ENCODE measurements around the gene AMT.

DNA sequence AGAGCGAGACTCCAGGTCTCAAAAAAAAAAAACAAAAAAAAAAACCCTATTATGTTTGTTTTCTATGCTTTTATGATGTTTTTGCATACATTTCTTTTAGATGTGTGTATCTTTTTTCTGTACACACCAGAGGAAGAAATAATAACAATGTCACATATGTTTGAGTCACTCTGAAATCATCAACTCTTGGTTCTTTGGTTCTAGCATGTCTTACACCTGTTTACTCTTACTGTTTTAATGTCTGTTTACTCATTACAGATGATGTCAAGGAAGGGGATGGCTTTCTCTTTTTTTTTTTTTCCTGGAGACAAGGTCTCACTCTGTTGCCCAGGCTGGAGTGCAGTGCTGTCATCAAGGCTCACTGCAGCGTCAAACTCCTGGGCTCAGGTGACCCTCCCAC lies 34.6 kb downstream of the AMT start:
- TF ChIP-seq, protein P1, sequence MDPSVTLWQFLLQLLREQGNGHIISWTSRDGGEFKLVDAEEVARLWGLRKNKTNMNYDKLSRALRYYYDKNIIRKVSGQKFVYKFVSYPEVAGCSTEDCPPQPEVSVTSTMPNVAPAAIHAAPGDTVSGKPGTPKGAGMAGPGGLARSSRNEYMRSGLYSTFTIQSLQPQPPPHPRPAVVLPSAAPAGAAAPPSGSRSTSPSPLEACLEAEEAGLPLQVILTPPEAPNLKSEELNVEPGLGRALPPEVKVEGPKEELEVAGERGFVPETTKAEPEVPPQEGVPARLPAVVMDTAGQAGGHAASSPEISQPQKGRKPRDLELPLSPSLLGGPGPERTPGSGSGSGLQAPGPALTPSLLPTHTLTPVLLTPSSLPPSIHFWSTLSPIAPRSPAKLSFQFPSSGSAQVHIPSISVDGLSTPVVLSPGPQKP (IDR thresholded peaks at IDR 0.05; ENCODE audit: low read depth, low read length) = no peak
- TF ChIP-seq, protein P2, sequence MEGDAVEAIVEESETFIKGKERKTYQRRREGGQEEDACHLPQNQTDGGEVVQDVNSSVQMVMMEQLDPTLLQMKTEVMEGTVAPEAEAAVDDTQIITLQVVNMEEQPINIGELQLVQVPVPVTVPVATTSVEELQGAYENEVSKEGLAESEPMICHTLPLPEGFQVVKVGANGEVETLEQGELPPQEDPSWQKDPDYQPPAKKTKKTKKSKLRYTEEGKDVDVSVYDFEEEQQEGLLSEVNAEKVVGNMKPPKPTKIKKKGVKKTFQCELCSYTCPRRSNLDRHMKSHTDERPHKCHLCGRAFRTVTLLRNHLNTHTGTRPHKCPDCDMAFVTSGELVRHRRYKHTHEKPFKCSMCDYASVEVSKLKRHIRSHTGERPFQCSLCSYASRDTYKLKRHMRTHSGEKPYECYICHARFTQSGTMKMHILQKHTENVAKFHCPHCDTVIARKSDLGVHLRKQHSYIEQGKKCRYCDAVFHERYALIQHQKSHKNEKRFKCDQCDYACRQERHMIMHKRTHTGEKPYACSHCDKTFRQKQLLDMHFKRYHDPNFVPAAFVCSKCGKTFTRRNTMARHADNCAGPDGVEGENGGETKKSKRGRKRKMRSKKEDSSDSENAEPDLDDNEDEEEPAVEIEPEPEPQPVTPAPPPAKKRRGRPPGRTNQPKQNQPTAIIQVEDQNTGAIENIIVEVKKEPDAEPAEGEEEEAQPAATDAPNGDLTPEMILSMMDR (IDR thresholded peaks at IDR 0.05) = no peak
- TF ChIP-seq NPAS2 (CRISPR knock-in tag; IDR thresholded peaks at IDR 0.05; ENCODE audit: borderline replicate concordance) (no peak), RAD21 (conservative IDR thresholded peaks at IDR 0.05 in 1 of 2, IDR thresholded peaks at IDR 0.05 in 1 of 2) (no peak), SMC3 (IDR thresholded peaks at IDR 0.05) (no peak), EP300 (IDR thresholded peaks at IDR 0.05) (no peak), MYC (IDR thresholded peaks at IDR 0.05; ENCODE audit: borderline replicate concordance, low read length) (no peak), ZNF302 (CRISPR knock-in tag; IDR thresholded peaks at IDR 0.05) (no peak)
- TF ChIP-seq, protein P3, sequence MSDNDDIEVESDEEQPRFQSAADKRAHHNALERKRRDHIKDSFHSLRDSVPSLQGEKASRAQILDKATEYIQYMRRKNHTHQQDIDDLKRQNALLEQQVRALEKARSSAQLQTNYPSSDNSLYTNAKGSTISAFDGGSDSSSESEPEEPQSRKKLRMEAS (IDR thresholded peaks at IDR 0.05) = no peak
- TF ChIP-seq, protein P4, sequence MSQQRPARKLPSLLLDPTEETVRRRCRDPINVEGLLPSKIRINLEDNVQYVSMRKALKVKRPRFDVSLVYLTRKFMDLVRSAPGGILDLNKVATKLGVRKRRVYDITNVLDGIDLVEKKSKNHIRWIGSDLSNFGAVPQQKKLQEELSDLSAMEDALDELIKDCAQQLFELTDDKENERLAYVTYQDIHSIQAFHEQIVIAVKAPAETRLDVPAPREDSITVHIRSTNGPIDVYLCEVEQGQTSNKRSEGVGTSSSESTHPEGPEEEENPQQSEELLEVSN (IDR thresholded peaks at IDR 0.05; ENCODE audit: borderline replicate concordance, low read depth) = no peak
- TF ChIP-seq, protein P5, sequence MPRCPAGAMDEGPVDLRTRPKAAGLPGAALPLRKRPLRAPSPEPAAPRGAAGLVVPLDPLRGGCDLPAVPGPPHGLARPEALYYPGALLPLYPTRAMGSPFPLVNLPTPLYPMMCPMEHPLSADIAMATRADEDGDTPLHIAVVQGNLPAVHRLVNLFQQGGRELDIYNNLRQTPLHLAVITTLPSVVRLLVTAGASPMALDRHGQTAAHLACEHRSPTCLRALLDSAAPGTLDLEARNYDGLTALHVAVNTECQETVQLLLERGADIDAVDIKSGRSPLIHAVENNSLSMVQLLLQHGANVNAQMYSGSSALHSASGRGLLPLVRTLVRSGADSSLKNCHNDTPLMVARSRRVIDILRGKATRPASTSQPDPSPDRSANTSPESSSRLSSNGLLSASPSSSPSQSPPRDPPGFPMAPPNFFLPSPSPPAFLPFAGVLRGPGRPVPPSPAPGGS (IDR thresholded peaks at IDR 0.05) = no peak
- TF ChIP-seq, protein P6, sequence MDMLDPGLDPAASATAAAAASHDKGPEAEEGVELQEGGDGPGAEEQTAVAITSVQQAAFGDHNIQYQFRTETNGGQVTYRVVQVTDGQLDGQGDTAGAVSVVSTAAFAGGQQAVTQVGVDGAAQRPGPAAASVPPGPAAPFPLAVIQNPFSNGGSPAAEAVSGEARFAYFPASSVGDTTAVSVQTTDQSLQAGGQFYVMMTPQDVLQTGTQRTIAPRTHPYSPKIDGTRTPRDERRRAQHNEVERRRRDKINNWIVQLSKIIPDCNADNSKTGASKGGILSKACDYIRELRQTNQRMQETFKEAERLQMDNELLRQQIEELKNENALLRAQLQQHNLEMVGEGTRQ (IDR thresholded peaks at IDR 0.05) = no peak

All from A549 (cell line).